GM12874 (cell line): Measurements from ENCODE around the gene NPAS3.

Source experiments
- CTCF ChIP-seq: IDR thresholded peaks from 2 replicates; pipeline ENCODE4 v1.5.1; 2011; ENCODE audit warnings: low read depth, mild to moderate bottlenecking, control low read depth, low read length, moderate library complexity; ENCODE audit not compliant: insufficient read depth

Gene NPAS3

GRCh38 chr14:33678005-33678404, 739.3 kb downstream of the NPAS3 start:
- no peak for TF ChIP-seq CTCF

DNA sequence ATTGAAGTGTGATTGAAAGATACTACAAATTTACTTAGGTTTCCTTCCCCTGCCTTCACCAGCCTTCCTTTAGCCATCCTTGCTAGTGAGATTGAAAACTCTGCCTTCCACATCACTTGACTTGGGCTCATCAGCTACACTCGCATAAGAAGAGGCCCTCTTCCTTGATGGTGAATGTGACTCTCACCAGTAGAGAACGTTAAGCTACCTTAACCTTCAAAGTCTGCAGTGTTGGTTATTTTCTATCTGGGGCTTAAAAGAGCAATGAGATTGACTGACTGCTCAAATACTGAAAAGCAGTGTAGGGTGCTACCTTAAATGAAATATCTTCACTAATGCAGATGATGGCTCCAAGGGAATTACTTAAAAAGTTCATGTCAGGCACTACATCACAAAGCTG, 740.3 kb downstream of the NPAS3 start:
- no peak for TF ChIP-seq CTCF

- no peak for TF ChIP-seq CTCF
Observed at GRCh38 chr14:33679461-33680225, 741.0 kb downstream of the NPAS3 start.

- no peak for TF ChIP-seq CTCF
Observed at GRCh38 chr14:33680873-33681272, 742.2 kb downstream of the NPAS3 start.

- TF ChIP-seq CTCF: no peak
Observed at GRCh38 chr14:33682760-33683159, 744.1 kb downstream of the NPAS3 start.

DNA sequence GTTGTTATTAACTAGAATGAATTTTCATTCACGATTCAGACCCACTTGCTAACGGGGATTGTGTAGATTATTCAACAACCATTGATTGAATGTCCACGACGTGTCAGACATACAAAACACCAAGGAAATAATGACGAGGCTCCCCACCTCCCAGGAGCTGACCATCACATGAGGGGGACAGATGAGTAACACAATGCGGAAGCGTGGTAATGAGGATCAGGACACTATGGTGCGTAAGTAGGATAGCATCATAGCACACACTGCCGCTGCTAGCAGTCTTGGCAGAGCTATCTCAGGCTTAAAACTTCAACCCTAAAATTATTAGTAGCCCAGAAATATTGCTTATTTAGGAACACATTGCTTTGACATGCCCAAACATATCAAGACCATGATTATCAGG, 746.3 kb downstream of the NPAS3 start:
- no peak for TF ChIP-seq CTCF

- no peak for TF ChIP-seq CTCF
Observed at GRCh38 chr14:33685698-33686097, 747.0 kb downstream of the NPAS3 start.
